Stimulated activated memory B cell treated with anti-CD40 and anti-IgM and Interleukin-4, amounts not matched to agents 10 μg/mL and 1 μg/mL and 100 μg/mL, for 72 hours (primary cell): ENCODE measurements around the gene CALM3.
A peak's percentile ranks its signal among the peaks of the same experiment; 100 is the strongest.

Experiments used
- ATAC-seq: fragments of 150-1000 bp; cut with Tn5 transposase; 2 replicates; pipeline ENCODE4 v1.10.0; 2021
- H3K27ac Mint-ChIP-seq: one replicate; pipeline ENCODE4 v1.8.0; 2022; ENCODE audit warnings: mild to moderate bottlenecking, mixed read lengths
- H3K27me3 Mint-ChIP-seq: one replicate; pipeline ENCODE4 v1.8.0; 2022; ENCODE audit warnings: mixed read lengths
- H3K36me3 Mint-ChIP-seq: one replicate; pipeline ENCODE4 v1.8.0; 2022; ENCODE audit warnings: mixed read lengths
- H3K4me1 Mint-ChIP-seq: one replicate; pipeline ENCODE4 v1.8.0; 2022; ENCODE audit warnings: mixed read lengths
- H3K4me3 Mint-ChIP-seq: one replicate; pipeline ENCODE4 v1.8.0; 2022; ENCODE audit warnings: mild to moderate bottlenecking, moderate library complexity, mixed read lengths
- H3K9me3 Mint-ChIP-seq: one replicate; pipeline ENCODE4 v1.8.0; 2022; ENCODE audit warnings: mixed read lengths

CALM3 gene

GRCh38 chr19:46659151-46660007 lies 58.2 kb downstream of the CALM3 start:
- Mint-ChIP-seq H3K27me3 (peaks cover 61% of the 10 kb centered on the region), H3K9me3 (no peaks in the 10 kb centered on the region), H3K27ac (peak overlapping the region; percentile 8), H3K4me1 (peaks cover 29% of the 10 kb centered on the region), H3K4me3 (peak overlapping the region; percentile 72), H3K36me3 (no peaks in the 10 kb centered on the region)
- ATAC-seq: no peak

- Mint-ChIP-seq H3K4me1 (peaks cover 26% of the 10 kb centered on the region), H3K9me3 (no peaks in the 10 kb centered on the region), H3K27ac (peak overlapping the region; percentile 8), H3K36me3 (no peaks in the 10 kb centered on the region), H3K4me3 (peak overlapping the region; percentile 72), H3K27me3 (peaks cover 54% of the 10 kb centered on the region)
- no peak for ATAC-seq
Measured at GRCh38 chr19:46660008-46660517, 58.9 kb downstream of the CALM3 start.
